Effector memory CD4-positive, alpha-beta T cell (primary cell): ENCODE data around the gene MRPL24.
A peak's percentile ranks its signal among the peaks of the same experiment; 100 is the strongest.

Source experiments
- DNase-seq, 3 donors: peaks; one replicate each; pipeline ENCODE4 v3.0.0-alpha.2; 2020
- H3K27ac ChIP-seq: 2 replicates; pipeline ENCODE4 v1.7.0; 2013; ENCODE audit warnings: mild to moderate bottlenecking, low read length, moderate library complexity; ENCODE audit not compliant: insufficient read depth, poor library complexity, severe bottlenecking
- H3K27me3 ChIP-seq: replicated peaks from 2 replicates; pipeline ENCODE4 v1.7.0; 2013; ENCODE audit warnings: mild to moderate bottlenecking, low read length; ENCODE audit not compliant: insufficient read depth, control insufficient read depth, poor library complexity, severe bottlenecking
- H3K36me3 ChIP-seq: 2 replicates; pipeline ENCODE4 v1.7.0; 2013; ENCODE audit warnings: mild to moderate bottlenecking, low read length, moderate library complexity; ENCODE audit not compliant: control insufficient read depth, insufficient read depth
- H3K4me1 ChIP-seq: 2 replicates; pipeline ENCODE4 v1.7.0; 2013; ENCODE audit warnings: low read length, mild to moderate bottlenecking; ENCODE audit not compliant: control insufficient read depth, insufficient read depth, poor library complexity, severe bottlenecking
- H3K4me3 ChIP-seq: 2 replicates; pipeline ENCODE4 v1.7.0; 2013; ENCODE audit warnings: low read length, low read depth, mild to moderate bottlenecking; ENCODE audit not compliant: insufficient read depth, poor library complexity, severe bottlenecking
- H3K9me3 ChIP-seq: 2 replicates; pipeline ENCODE4 v1.7.0; 2013; ENCODE audit warnings: mild to moderate bottlenecking, low read length, moderate library complexity; ENCODE audit not compliant: control insufficient read depth

The MRPL24 gene

GRCh38 chr1:156692925-156693847 lies 47.7 kb downstream of the MRPL24 start:
- Histone ChIP-seq H3K4me1 (peaks cover 16% of the 10 kb centered on the region), H3K27ac (no peak overlapping the region), H3K36me3 (no peaks in the 10 kb centered on the region), H3K9me3 (no peaks in the 10 kb centered on the region), H3K27me3 (peaks cover 43% of the 10 kb centered on the region), H3K4me3 (no peak overlapping the region)
- no peak for DNase-seq

GRCh38 chr1:156692441-156692924 lies 48.4 kb downstream of the MRPL24 start:
- H3K27me3 ChIP-seq: peaks cover 43% of the 10 kb centered on the region
- no peak overlapping the region for H3K4me3 ChIP-seq
- no peak for DNase-seq
- no peaks in the 10 kb centered on the region for H3K9me3 ChIP-seq
- H3K4me1 ChIP-seq: peaks cover 16% of the 10 kb centered on the region
- H3K27ac ChIP-seq: no peak overlapping the region
- no peaks in the 10 kb centered on the region for H3K36me3 ChIP-seq

GRCh38 chr1:156691665-156692440 lies 49.0 kb downstream of the MRPL24 start:
- Histone ChIP-seq H3K9me3 (no peaks in the 10 kb centered on the region), H3K36me3 (no peaks in the 10 kb centered on the region), H3K27me3 (peaks cover 43% of the 10 kb centered on the region), H3K4me1 (peaks cover 16% of the 10 kb centered on the region), H3K27ac (no peak overlapping the region), H3K4me3 (no peak overlapping the region)
- DNase-seq: no peak

- Histone ChIP-seq H3K4me3 (no peak overlapping the region), H3K4me1 (peaks cover 16% of the 10 kb centered on the region), H3K27me3 (peaks cover 43% of the 10 kb centered on the region), H3K27ac (no peak overlapping the region), H3K36me3 (no peaks in the 10 kb centered on the region), H3K9me3 (no peaks in the 10 kb centered on the region)
- DNase-seq: no peak
Measured at GRCh38 chr1:156691191-156691590, 49.7 kb downstream of the MRPL24 start.

GRCh38 chr1:156690675-156691036 lies 50.2 kb downstream of the MRPL24 start:
- no peaks in the 10 kb centered on the region for H3K9me3 ChIP-seq
- DNase-seq: no peak
- H3K27ac ChIP-seq: no peak overlapping the region
- peaks cover 43% of the 10 kb centered on the region for H3K27me3 ChIP-seq
- no peak overlapping the region for H3K4me3 ChIP-seq
- H3K4me1 ChIP-seq: peaks cover 16% of the 10 kb centered on the region
- no peaks in the 10 kb centered on the region for H3K36me3 ChIP-seq

GRCh38 chr1:156689953-156690674 lies 50.8 kb downstream of the MRPL24 start:
- peaks cover 16% of the 10 kb centered on the region for H3K4me1 ChIP-seq
- peaks cover 43% of the 10 kb centered on the region for H3K27me3 ChIP-seq
- no peaks in the 10 kb centered on the region for H3K9me3 ChIP-seq
- H3K36me3 ChIP-seq: no peaks in the 10 kb centered on the region
- DNase-seq: no peak
- no peak overlapping the region for H3K27ac ChIP-seq
- H3K4me3 ChIP-seq: no peak overlapping the region

- no peaks in the 10 kb centered on the region for H3K9me3 ChIP-seq
- H3K4me1 ChIP-seq: peaks cover 18% of the 10 kb centered on the region
- H3K27ac ChIP-seq: no peak overlapping the region
- peak; percentile 54 to 64 (median 55) for DNase-seq
- H3K4me3 ChIP-seq: no peak overlapping the region
- peaks cover 43% of the 10 kb centered on the region for H3K27me3 ChIP-seq
- H3K36me3 ChIP-seq: no peaks in the 10 kb centered on the region
Measured at GRCh38 chr1:156689035-156689952, 51.6 kb downstream of the MRPL24 start.
